T-cell (primary cell): ENCODE measurements around the gene COMMD7. TPM values are rescaled to one million over a fixed set of nuclear protein-coding genes. Genes with fewer than 3 reads are reported as not detected.

ENCODE experiments used
- ATAC-seq, 4 experiments: fragments of 200-7000 bp in 3 of 4; fragments of 150-1000 bp in 1 of 4; cut with Tn5 transposase; replicated peaks in 1 of 4; 1 replicate in 3 of 4; 2 replicates in 1 of 4; pipeline ENCODE4 v1.10.0; 2021; ENCODE audit warnings: moderate library complexity in 3 of 4, mild to moderate bottlenecking in 2 of 4, moderate number of reproducible peaks in 1 of 4
- CTCF ChIA-PET, 2 donors: fragments of 300-600 bp; sonication (Branson Sonifier 250); formaldehyde crosslinking; loops; one replicate each; lab custom pipeline; 2022; ENCODE audit warnings: antibody characterized with exemption in 2 of 2; lab: Charles Lee
- POLR2A ChIA-PET, 2 donors: fragments of 300-600 bp; sonication (Branson Sonifier 250); formaldehyde crosslinking; loops; one replicate each; lab custom pipeline; 2022; ENCODE audit warnings: antibody characterized with exemption in 2 of 2; lab: Charles Lee
- DNase-seq, 35 experiments: peaks; one replicate each; pipeline versions ENCODE4 v3.0.0 to v3.0.0-alpha.2; 2013 to 2023
- H3K27ac ChIP-seq: one replicate; pipeline ENCODE4 v1.5.1; 2013; ENCODE audit warnings: low read length
- H3K27me3 ChIP-seq, 2 experiments: replicated peaks in 1 of 2; 1 replicate in 1 of 2; 2 replicates in 1 of 2; pipeline versions ENCODE4 v1.6.1 to v1.7.0; 2013; ENCODE audit warnings: low read length in 1 of 2, mixed read lengths in 1 of 2; ENCODE audit not compliant: control insufficient read depth in 2 of 2, insufficient read depth in 2 of 2; ENCODE audit errors: extremely low read depth in 1 of 2
- H3K36me3 ChIP-seq, 2 donors: 1 replicate in 1 of 2; 2 replicates in 1 of 2; pipeline versions ENCODE4 v1.6.1 to v1.7.0; 2013; ENCODE audit warnings: low read length in 1 of 2; ENCODE audit not compliant: control insufficient read depth in 2 of 2, insufficient read depth in 1 of 2; ENCODE audit errors: extremely low read depth in 1 of 2
- H3K4me1 ChIP-seq, 2 experiments: 1 replicate in 1 of 2; 2 replicates in 1 of 2; pipeline versions ENCODE4 v1.6.1 to v1.7.0; 2013; ENCODE audit warnings: low read length in 2 of 2, mixed read lengths in 1 of 2; ENCODE audit not compliant: insufficient read depth in 2 of 2, control insufficient read depth in 1 of 2; ENCODE audit errors: extremely low read depth in 1 of 2
- H3K4me3 ChIP-seq, 2 donors: 1 replicate in 1 of 2; 2 replicates in 1 of 2; pipeline versions ENCODE4 v1.5.1 to v1.7.0; 2013; ENCODE audit warnings: mild to moderate bottlenecking in 2 of 2, low read length in 1 of 2, moderate library complexity in 1 of 2; ENCODE audit not compliant: control insufficient read depth in 1 of 2; ENCODE audit errors: extremely low read depth in 1 of 2
- H3K9me3 ChIP-seq: 2 replicates; pipeline ENCODE4 v1.7.0; 2013
- H3K27ac Mint-ChIP-seq, 2 donors: one replicate each; pipeline ENCODE4 v1.8.0; 2020 to 2021; ENCODE audit warnings: mild to moderate bottlenecking in 2 of 2, mixed read lengths in 2 of 2
- H3K27me3 Mint-ChIP-seq, 2 donors: one replicate each; pipeline ENCODE4 v1.8.0; 2021 to 2022; ENCODE audit warnings: mixed read lengths in 2 of 2
- H3K36me3 Mint-ChIP-seq: one replicate; pipeline ENCODE4 v1.8.0; 2021; ENCODE audit warnings: mixed read lengths
- H3K4me1 Mint-ChIP-seq, 3 donors: one replicate each; pipeline ENCODE4 v1.8.0; 2020 to 2022; ENCODE audit warnings: mixed read lengths in 3 of 3, mild to moderate bottlenecking in 1 of 3
- H3K4me3 Mint-ChIP-seq, 3 donors: one replicate each; pipeline ENCODE4 v1.8.0; 2020 to 2022; ENCODE audit warnings: mild to moderate bottlenecking in 3 of 3, mixed read lengths in 3 of 3, moderate library complexity in 3 of 3
- H3K9me3 Mint-ChIP-seq, 3 donors: one replicate each; pipeline ENCODE4 v1.8.0; 2020 to 2022; ENCODE audit warnings: mixed read lengths in 3 of 3
- WGBS: methylation state at CpG from one replicate; pipeline ENCODE4 v1.1.5; 2013; ENCODE audit warnings: missing lambda C conversion rate; ENCODE audit not compliant: insufficient coverage; 5-methylcytosine and 5-hydroxymethylcytosine counted together
- total RNA-seq, 35 experiments: library from RNA in 6 of 35; stranded (reverse) in 6 of 35; fragments of 120-200 nt in 1 of 35; gene quantifications; one replicate each; pipeline versions ENCODE4 v1.2.1 to v1.2.4 and lab custom pipeline; 2013 to 2026

The COMMD7 gene
- total RNA-seq, 5 donors from 2014 or later (not counting 1 experiment from before 2014, with no cell fraction given), result 35.5 to 48.1 (median 37.4) TPM

GRCh38 chr20:32779500-32780211 is 36.4 kb upstream of the COMMD7 start:
- ChIA-PET POLR2A (interaction anchor here (0.5 to 0.6 kb wide), 2 partner anchors 335 to 1312 kb away, joined by 3 to 12 read pairs; no protein-coding TSS in a partner anchor), CTCF (interaction anchor here (0.6 to 3.8 kb wide), 8 partner anchors 10 to 111 kb away, joined by 3 to 87 read pairs (median 5); partner anchors contain the start of genes C20orf203 (in 2 of the 2) and DNMT3B (in 1 of the 2))
- Histone ChIP-seq H3K4me1 (peaks cover 3 to 4% of the 10 kb centered on the region in 2 experiments), H3K4me3 (no peak overlapping the region), H3K9me3 (no peaks in the 10 kb centered on the region), H3K27ac (no peak overlapping the region), H3K36me3 (no peaks in the 10 kb centered on the region), H3K27me3 (no peaks in the 10 kb centered on the region)
- no peak overlapping the region for H3K4me3 Mint-ChIP-seq
- DNase-seq (no peak), ATAC-seq (no peak)
- H3K27me3 Mint-ChIP-seq, result no peaks in the 10 kb centered on the region
- 95% methylated on average over 9 of the region's 10 CpGs for WGBS
- no peaks in the 10 kb centered on the region for H3K9me3 Mint-ChIP-seq
- H3K27ac Mint-ChIP-seq, result no peak overlapping the region
- H3K4me1 Mint-ChIP-seq, result peaks cover 8 to 14% (median 9%) of the 10 kb centered on the region in 3 donors
- H3K36me3 Mint-ChIP-seq, result no peaks in the 10 kb centered on the region

GRCh38 chr20:32777177-32777956 is 34.1 kb upstream of the COMMD7 start:
- Histone ChIP-seq H3K9me3 (no peaks in the 10 kb centered on the region), H3K4me3 (no peak overlapping the region), H3K27me3 (no peaks in the 10 kb centered on the region), H3K27ac (no peak overlapping the region), H3K4me1 (peaks cover 6 to 7% of the 10 kb centered on the region in 2 experiments), H3K36me3 (no peaks in the 10 kb centered on the region)
- Mint-ChIP-seq H3K36me3 (no peaks in the 10 kb centered on the region), H3K27me3 (no peaks in the 10 kb centered on the region), H3K9me3 (no peaks in the 10 kb centered on the region), H3K4me1 (peaks cover 9 to 15% (median 11%) of the 10 kb centered on the region in 3 donors), H3K27ac (no peak overlapping the region), H3K4me3 (no peak overlapping the region)
- WGBS, result 99% methylated on average over 7 of the region's 8 CpGs
- ATAC-seq (no peak), DNase-seq (no peak)
- ChIA-PET CTCF (interaction anchor here (0.6 to 3.8 kb wide), 17 partner anchors 10 to 954 kb away, joined by 3 to 87 read pairs (median 3); partner anchors contain the start of genes C20orf203 (in 2 of the 2) and COMMD7 (in 1 of the 2)), POLR2A (interaction anchor here in 1 of 2 donors (0.6 kb wide), 2 partner anchors 93 to 1220 kb away, joined by 3 read pairs; no protein-coding TSS in a partner anchor)

- Mint-ChIP-seq H3K27ac (no peak overlapping the region), H3K4me3 (no peak overlapping the region), H3K36me3 (no peaks in the 10 kb centered on the region), H3K27me3 (no peaks in the 10 kb centered on the region), H3K4me1 (peaks cover 23 to 32% (median 27%) of the 10 kb centered on the region in 3 donors), H3K9me3 (no peaks in the 10 kb centered on the region)
- CTCF ChIA-PET, result interaction anchor here (0.5 to 0.6 kb wide), 2 partner anchors 156 to 255 kb away, joined by 4 to 6 read pairs; no protein-coding TSS in a partner anchor
- 89% methylated on average over 4 of the region's 10 CpGs for WGBS
- H3K27ac ChIP-seq, result no peak overlapping the region
- H3K27me3 ChIP-seq, result no peaks in the 10 kb centered on the region
- no peak overlapping the region for H3K4me3 ChIP-seq
- no peaks in the 10 kb centered on the region for H3K36me3 ChIP-seq
- H3K4me1 ChIP-seq, result peaks cover 17 to 18% of the 10 kb centered on the region in 2 experiments
- H3K9me3 ChIP-seq, result no peaks in the 10 kb centered on the region
- ATAC-seq (peak in 1 of 4 experiments; percentile 23), DNase-seq (no peak)
- POLR2A ChIA-PET, result no interaction called here
These were observed 32.2 kb upstream of the COMMD7 start for GRCh38 chr20:32775336-32775991.

- no peak overlapping the region for H3K4me3 ChIP-seq
- no peaks in the 10 kb centered on the region for H3K9me3 Mint-ChIP-seq
- no peak overlapping the region for H3K27ac ChIP-seq
- no peaks in the 10 kb centered on the region for H3K36me3 ChIP-seq
- no peaks in the 10 kb centered on the region for H3K36me3 Mint-ChIP-seq
- H3K4me1 Mint-ChIP-seq, result peaks cover 23 to 32% (median 27%) of the 10 kb centered on the region in 3 donors
- H3K27me3 Mint-ChIP-seq, result no peaks in the 10 kb centered on the region
- no peak overlapping the region for H3K27ac Mint-ChIP-seq
- H3K9me3 ChIP-seq, result no peaks in the 10 kb centered on the region
- no peaks in the 10 kb centered on the region for H3K27me3 ChIP-seq
- ATAC-seq, result no peak
- 100% methylated on average over 2 of the region's 8 CpGs for whole genome bisulfite sequencing
- no peak overlapping the region for H3K4me3 Mint-ChIP-seq
- CTCF ChIA-PET, result interaction anchor here in 1 of 2 donors (0.6 to 0.7 kb wide), 5 partner anchors 97 to 323 kb away, joined by 3 to 7 read pairs (median 4); partner anchors contain the start of gene C20orf203
- peaks cover 17 to 18% of the 10 kb centered on the region in 2 experiments for H3K4me1 ChIP-seq
- DNase-seq, result no peak
- POLR2A ChIA-PET, result interaction anchor here in 1 of 2 donors (0.7 kb wide), 1 partner anchor 26 kb away, joined by 8 read pairs; no protein-coding TSS in a partner anchor
These were observed 30.6 kb upstream of the COMMD7 start for GRCh38 chr20:32773855-32774254.

- Histone ChIP-seq H3K4me1 (peaks cover 14 to 18% of the 10 kb centered on the region in 2 experiments), H3K36me3 (no peaks in the 10 kb centered on the region), H3K4me3 (no peak overlapping the region), H3K9me3 (no peaks in the 10 kb centered on the region), H3K27me3 (no peaks in the 10 kb centered on the region), H3K27ac (no peak overlapping the region)
- H3K4me3 Mint-ChIP-seq, result no peak overlapping the region
- peaks cover 23 to 30% (median 27%) of the 10 kb centered on the region in 3 donors for H3K4me1 Mint-ChIP-seq
- H3K27ac Mint-ChIP-seq, result peak overlapping the region in 1 of 2 donors; percentile 39
- WGBS, result 92% methylated on average over 2 of the region's 2 CpGs
- ATAC-seq (no peak), DNase-seq (no peak)
- H3K36me3 Mint-ChIP-seq, result no peaks in the 10 kb centered on the region
- H3K9me3 Mint-ChIP-seq, result no peaks in the 10 kb centered on the region
- no peaks in the 10 kb centered on the region for H3K27me3 Mint-ChIP-seq
- ChIA-PET CTCF (interaction anchor here (0.7 kb wide), 4 partner anchors 94 to 256 kb away, joined by 4 to 7 read pairs (median 4); no protein-coding TSS in a partner anchor), POLR2A (interaction anchor here in 1 of 2 donors (0.6 to 0.7 kb wide), 2 partner anchors 10 to 26 kb away, joined by 3 to 8 read pairs; no protein-coding TSS in a partner anchor)
These were observed 30.0 kb upstream of the COMMD7 start for GRCh38 chr20:32773223-32773622.
